Keratinocyte (primary cell): Measurements from ENCODE around the gene MYL10. TPM values are rescaled to one million over a fixed set of nuclear protein-coding genes. Genes with fewer than 3 reads are reported as not detected.
"Not testable (repeated sequence)": the region's sequence is repeated elsewhere in the genome, so short reads cannot be mapped to it uniquely, and the experiment has no call there.

ENCODE experiments used
- DNase-seq: peaks from one replicate; pipeline ENCODE4 v3.0.0-alpha.2; 2011; ENCODE audit warnings: low read depth, missing footprints, low spot score
- FAIRE-seq: peaks from 2 replicates; lab custom pipeline; 2011; peaks lifted over from hg19 to GRCh38; lab: Jason Lieb, UNC
- H2AFZ ChIP-seq: 2 replicates; pipeline ENCODE4 v1.6.0; 2012; ENCODE audit warnings: low read length, control low read depth, inconsistent platforms; ENCODE audit not compliant: control insufficient read depth
- H3K27ac ChIP-seq: 2 replicates; pipeline ENCODE4 v1.5.1; 2011; ENCODE audit warnings: low read length; ENCODE audit not compliant: control insufficient read depth, insufficient read depth
- H3K27me3 ChIP-seq: 3 replicates; pipeline ENCODE4 v1.6.0; 2011; ENCODE audit warnings: low read length; ENCODE audit not compliant: control insufficient read depth, insufficient read depth; ENCODE audit errors: extremely low read depth
- H3K36me3 ChIP-seq, 2 experiments: 2 replicates in 1 of 2; 3 replicates in 1 of 2; pipeline ENCODE4 v1.5.1; 2011; ENCODE audit warnings: low read length in 2 of 2, mild to moderate bottlenecking in 1 of 2; ENCODE audit not compliant: control insufficient read depth in 2 of 2, insufficient read depth in 2 of 2; ENCODE audit errors: extremely low read depth in 1 of 2
- H3K4me1 ChIP-seq: 3 replicates; pipeline ENCODE4 v1.5.1; 2011; ENCODE audit warnings: low read length; ENCODE audit not compliant: control insufficient read depth, insufficient read depth; ENCODE audit errors: extremely low read depth
- H3K4me2 ChIP-seq: 3 replicates; pipeline ENCODE4 v1.6.0; 2011; ENCODE audit warnings: low read depth, low read length; ENCODE audit not compliant: control insufficient read depth, insufficient read depth; ENCODE audit errors: extremely low read depth
- H3K4me3 ChIP-seq, 3 experiments: fragments of 200-600 bp in 1 of 3; sonication (generic) in 1 of 3; 2 replicates in 2 of 3; 3 replicates in 1 of 3; pipeline ENCODE4 v1.5.1; 2011 to 2016; ENCODE audit warnings: low read length in 3 of 3, mild to moderate bottlenecking in 3 of 3, control low read depth in 2 of 3, inconsistent platforms in 1 of 3, low read depth in 1 of 3, mixed read lengths in 1 of 3, mixed run types in 1 of 3, moderate library complexity in 1 of 3; ENCODE audit not compliant: control insufficient read depth in 2 of 3, insufficient read depth in 2 of 3; ENCODE audit errors: extremely low read depth in 1 of 3
- H3K79me2 ChIP-seq: 2 replicates; pipeline ENCODE4 v1.6.0; 2012; ENCODE audit warnings: low read length; ENCODE audit not compliant: control insufficient read depth, insufficient read depth
- H3K9ac ChIP-seq: 3 replicates; pipeline ENCODE4 v1.6.0; 2011; ENCODE audit warnings: low read length; ENCODE audit not compliant: control insufficient read depth, insufficient read depth; ENCODE audit errors: extremely low read depth
- H3K9me1 ChIP-seq: 3 replicates; pipeline ENCODE4 v1.6.0; 2011; ENCODE audit warnings: low read length; ENCODE audit not compliant: control insufficient read depth, insufficient read depth; ENCODE audit errors: extremely low read depth
- H3K9me3 ChIP-seq: 2 replicates; pipeline ENCODE4 v1.5.1; 2012; ENCODE audit warnings: low read depth, low read length; ENCODE audit not compliant: control insufficient read depth
- H4K20me1 ChIP-seq: 3 replicates; pipeline ENCODE4 v1.6.0; 2011; ENCODE audit warnings: low read length; ENCODE audit not compliant: control insufficient read depth, insufficient read depth; ENCODE audit errors: extremely low read depth
- CTCF ChIP-seq, 3 experiments: IDR thresholded peaks in 1 of 3; conservative IDR thresholded peaks in 1 of 3; optimal IDR thresholded peaks in 1 of 3; 2 replicates in 2 of 3; 3 replicates in 1 of 3; pipeline versions ENCODE3 to v1.5.1; 2011; ENCODE audit warnings: low read length in 3 of 3, mild to moderate bottlenecking in 3 of 3, moderate library complexity in 2 of 3, control low read depth in 1 of 3, inconsistent platforms in 1 of 3; ENCODE audit not compliant: insufficient read depth in 2 of 3; ENCODE audit errors: extremely low read depth in 1 of 3
- EZH2 ChIP-seq: IDR thresholded peaks from one replicate; pipeline ENCODE4 v1.6.1; 2012; ENCODE audit warnings: inconsistent platforms, mild to moderate bottlenecking, low read length, moderate library complexity
- dilution Hi-C: fragments of 300-500 bp; cut with MboI; formaldehyde crosslinking; loops from one replicate; pipeline ENCODE4 v1.7.0; 2020; ENCODE audit warnings: low sequenced_read_pairs; ENCODE audit not compliant: extremely low pct_ligation_motif_present
- polyA plus RNA-seq, 5 experiments: library from polyadenylated mRNA; depleted of rRNA in 3 of 5; stranded (reverse) in 3 of 5; stranded (forward) in 1 of 5; unstranded in 1 of 5; fragments of >200 nt; gene quantifications; 1 replicate in 1 of 5; 2 replicates in 3 of 5; 3 replicates in 1 of 5; pipeline versions ENCODE4 v1.2.1 to v1.2.3, GENCODE V29; 2011 to 2012; ENCODE audit warnings: missing spikeins in 2 of 5, low read depth in 1 of 5, low replicate concordance in 1 of 5

The MYL10 gene
- polyA plus RNA-seq, 1 donor (not counting 4 experiments of a cell fraction or from before 2014, with no cell fraction given) = not detected

GRCh38 chr7:101605611-101606497 is 23.2 kb downstream of the MYL10 start:
- Histone ChIP-seq H3K27ac (no peak overlapping the region), H3K4me3 (no peak overlapping the region), H3K4me1 (peaks cover 6% of the 10 kb centered on the region), H4K20me1 (no peaks in the 10 kb centered on the region), H3K9me3 (no peaks in the 10 kb centered on the region), H3K9ac (no peak overlapping the region), H3K9me1 (no peaks in the 10 kb centered on the region), H2AFZ (no peak overlapping the region), H3K36me3 (no peaks in the 10 kb centered on the region), H3K4me2 (no peak overlapping the region), H3K27me3 (no peaks in the 10 kb centered on the region), H3K79me2 (no peaks in the 10 kb centered on the region)
- FAIRE-seq = no peak
- dilution Hi-C loops = no loop called here
- TF ChIP-seq EZH2 (no peak), CTCF (optimal IDR thresholded peaks at IDR 0.05 in 1 of 3, IDR thresholded peaks at IDR 0.05 in 1 of 3, conservative IDR thresholded peaks at IDR 0.05 in 1 of 3; ENCODE audit: extremely low read depth in 1 of 3, insufficient read depth in 2 of 3, low read length in 3 of 3) (no peak)
- no peak for DNase-seq

- FAIRE-seq, DNase-seq, H3K4me2 ChIP-seq, H3K4me1 ChIP-seq, H2AFZ ChIP-seq, H3K27me3 ChIP-seq, H3K79me2 ChIP-seq, H3K4me3 ChIP-seq, H3K36me3 ChIP-seq, dilution Hi-C loops, H3K9me1 ChIP-seq, H3K9me3 ChIP-seq, H3K9ac ChIP-seq, H3K27ac ChIP-seq, H4K20me1 ChIP-seq: not testable (repeated sequence)
These were observed 24.2 kb downstream of the MYL10 start for GRCh38 chr7:101604934-101605332.
